Measurements from ENCODE around the gene C15orf39.

- TF ChIP-seq CTCF (IDR thresholded peaks at IDR 0.05) = no peak
- no peak for TF ChIP-seq POLR2A (IDR thresholded peaks at IDR 0.05)
- TF ChIP-seq POLR2AphosphoS5 (IDR thresholded peaks at IDR 0.05) = no peak
Measured at GRCh38 chr15:75185271-75186029, 16.2 kb upstream of the C15orf39 start.

Data from prostate gland (tissue), 2 donors.